Endothelial cell of umbilical vein (primary cell): ENCODE measurements around the gene CEP85L. TPM values are rescaled to one million over a fixed set of nuclear protein-coding genes. Genes with fewer than 3 reads are reported as not detected.

ENCODE experiments used
- BruUV-seq: library from RNA; stranded (reverse); fragments of 400-500 nt; replicated peaks from 2 replicates; lab custom pipeline; 2021; lab: Mats Ljungman, UMichigan
- CTCF ChIA-PET: fragments of 300-600, 350-600 bp; sonication (Branson Sonifier 250); formaldehyde crosslinking; loops from one replicate; lab custom pipeline; 2021; ENCODE audit warnings: antibody characterized with exemption, inconsistent platforms; lab: Charles Lee
- POLR2A ChIA-PET: fragments of 300-600, 350-600 bp; sonication (Branson Sonifier 250); formaldehyde crosslinking; loops from one replicate; lab custom pipeline; 2021; ENCODE audit warnings: antibody characterized with exemption, inconsistent platforms; lab: Charles Lee
- DNase-seq: peaks from one replicate; pipeline ENCODE4 v3.0.0-alpha.2; 2011; ENCODE audit warnings: low read depth, low spot score
- FAIRE-seq: peaks from 2 replicates; lab custom pipeline; 2011; peaks lifted over from hg19 to GRCh38; lab: Jason Lieb, UNC
- H2AFZ ChIP-seq: 2 replicates; pipeline ENCODE4 v1.6.0; 2012; ENCODE audit warnings: low read depth, low read length, control low read depth, inconsistent platforms
- H3K27ac ChIP-seq: 2 replicates; pipeline ENCODE4 v1.5.1; 2011; ENCODE audit warnings: low read depth, mild to moderate bottlenecking, control low read depth, low read length, moderate library complexity; ENCODE audit not compliant: insufficient read depth
- H3K27me3 ChIP-seq, 2 experiments: 2 replicates each; pipeline versions ENCODE4 v1.6.0 to v1.6.1; 2011; ENCODE audit warnings: low read length in 2 of 2, mixed read lengths in 1 of 2; ENCODE audit not compliant: control insufficient read depth in 2 of 2, insufficient read depth in 2 of 2
- H3K36me3 ChIP-seq, 2 experiments: 2 replicates in 1 of 2; 3 replicates in 1 of 2; pipeline ENCODE4 v1.5.1; 2011; ENCODE audit warnings: low read length in 2 of 2, mild to moderate bottlenecking in 1 of 2, moderate library complexity in 1 of 2; ENCODE audit not compliant: control insufficient read depth in 2 of 2, insufficient read depth in 2 of 2; ENCODE audit errors: extremely low read depth in 1 of 2
- H3K4me1 ChIP-seq: 3 replicates; pipeline ENCODE4 v1.5.1; 2011; ENCODE audit warnings: mild to moderate bottlenecking, low read length; ENCODE audit not compliant: control insufficient read depth, insufficient read depth; ENCODE audit errors: extremely low read depth
- H3K4me2 ChIP-seq: 2 replicates; pipeline ENCODE4 v1.6.1; 2011; ENCODE audit warnings: low read length, control low read depth, mixed read lengths; ENCODE audit not compliant: insufficient read depth
- H3K4me3 ChIP-seq, 3 experiments: fragments of 200-600 bp in 1 of 3; sonication (generic), shearing (Covaris generic) in 1 of 3; replicated peaks in 1 of 3; 2 replicates each; pipeline ENCODE4 v1.5.1; 2011 to 2016; ENCODE audit warnings: control low read depth in 3 of 3, low read length in 3 of 3, mild to moderate bottlenecking in 2 of 3, inconsistent platforms in 1 of 3, low read depth in 1 of 3, moderate library complexity in 1 of 3; ENCODE audit not compliant: insufficient read depth in 1 of 3
- H3K79me2 ChIP-seq: 2 replicates; pipeline ENCODE4 v1.6.0; 2012; ENCODE audit warnings: low read length, inconsistent platforms; ENCODE audit not compliant: control insufficient read depth, insufficient read depth
- H3K9ac ChIP-seq: replicated peaks from 2 replicates; pipeline ENCODE3; 2011; ENCODE audit warnings: low read length, control low read depth; ENCODE audit not compliant: insufficient read depth; ENCODE audit errors: extremely low read depth
- H3K9me1 ChIP-seq: replicated peaks from 3 replicates; pipeline ENCODE4 v1.6.0; 2011; ENCODE audit warnings: mild to moderate bottlenecking, low read length; ENCODE audit not compliant: control insufficient read depth, insufficient read depth; ENCODE audit errors: extremely low read depth
- H3K9me3 ChIP-seq: replicated peaks from 2 replicates; pipeline ENCODE4 v1.5.1; 2012; ENCODE audit warnings: low read length, inconsistent platforms; ENCODE audit not compliant: control insufficient read depth, insufficient read depth
- H4K20me1 ChIP-seq: replicated peaks from 2 replicates; pipeline ENCODE3; 2011; ENCODE audit warnings: mild to moderate bottlenecking, low read length; ENCODE audit not compliant: control insufficient read depth, insufficient read depth; ENCODE audit errors: extremely low read depth
- EZH2 ChIP-seq: IDR thresholded peaks from 2 replicates; pipeline ENCODE4 v1.6.1; 2012; ENCODE audit warnings: borderline replicate concordance, low read depth, mild to moderate bottlenecking, moderate library complexity, low read length, inconsistent platforms; ENCODE audit not compliant: severe bottlenecking
- GATA2 ChIP-seq: IDR thresholded peaks from 2 replicates; pipeline ENCODE4 v1.7.0; 2011; ENCODE audit warnings: low read depth, mild to moderate bottlenecking, moderate library complexity, mixed read lengths, low read length; ENCODE audit not compliant: insufficient read length, insufficient read depth
- dilution Hi-C: fragments of 300-500 bp; cut with MboI; formaldehyde crosslinking; loops from one replicate; pipeline ENCODE4 v1.15.0; 2019; ENCODE audit warnings: low sequenced_read_pairs; ENCODE audit not compliant: extremely low pct_ligation_motif_present
- intact Hi-C: fragments of 100-400 bp; cut with micrococcal nuclease; formaldehyde crosslinking; loops from one replicate; pipeline ENCODE4 v1.10.0; 2022
- polyA plus RNA-seq, 4 experiments: library from polyadenylated mRNA; depleted of rRNA in 3 of 4; stranded (reverse) in 3 of 4; unstranded in 1 of 4; fragments of >200 nt; gene quantifications; 2 replicates each; pipeline versions ENCODE4 v1.2.1 to v1.2.3, GENCODE V29; 2011 to 2012; ENCODE audit warnings: missing spikeins in 1 of 4
- total RNA-seq: library from RNA; stranded (reverse); gene quantifications from 2 replicates; pipeline ENCODE4 v1.2.3, GENCODE V29; 2021
- TF ChIP-seq, protein P1 (sequence below), 2 donors: IDR thresholded peaks; 1 replicate in 1 of 2; 2 replicates in 1 of 2; pipeline ENCODE4 v1.5.1; 2011; ENCODE audit warnings: low read length in 2 of 2, mild to moderate bottlenecking in 2 of 2, moderate library complexity in 2 of 2, control low read depth in 1 of 2, inconsistent platforms in 1 of 2, low read depth in 1 of 2; ENCODE audit not compliant: insufficient read depth in 1 of 2; ENCODE audit errors: extremely low read depth in 1 of 2
- TF ChIP-seq, protein P2 (sequence below): IDR thresholded peaks from 2 replicates; pipeline ENCODE4 v1.6.1; 2011; ENCODE audit not compliant: insufficient read depth, insufficient read length

The CEP85L gene
- total and polyA plus RNA-seq, 2 donors (not counting 3 experiments of a cell fraction or from before 2014, with no cell fraction given): 1.8 to 9.2 TPM

DNA sequence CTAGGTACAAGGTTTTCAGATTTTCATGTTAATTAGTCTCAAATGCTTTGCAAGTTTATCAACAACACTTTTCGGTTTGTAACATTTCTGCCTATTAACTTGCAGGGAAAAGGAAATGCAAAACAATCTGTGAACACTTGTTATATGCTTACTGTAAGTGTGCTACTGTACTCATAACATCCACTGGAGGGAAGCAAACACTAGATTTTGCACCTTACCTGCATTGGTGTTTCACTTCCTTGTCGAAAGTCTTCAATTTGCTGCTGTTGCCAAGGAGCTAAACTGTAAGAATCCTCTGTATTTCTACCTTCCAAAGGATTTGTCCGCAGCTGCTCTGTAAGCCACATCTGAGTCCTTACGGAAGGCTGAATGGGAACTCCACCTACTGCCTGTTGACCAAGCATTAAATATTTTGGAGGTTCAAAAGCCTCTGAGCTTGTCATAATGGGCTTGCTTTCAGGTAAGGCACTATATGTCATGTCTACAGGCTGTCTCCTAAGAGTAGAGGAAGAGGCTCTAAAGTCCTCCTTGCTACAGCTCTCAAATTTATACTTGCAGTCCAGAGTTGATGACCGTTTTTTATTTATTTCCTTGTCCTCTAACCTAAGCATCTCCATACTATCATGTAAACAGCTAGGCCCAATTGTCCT, 86.0 kb downstream of the CEP85L start:
- BruUV-seq: no TSS peak
- Histone ChIP-seq H3K9me3 (no peaks in the 10 kb centered on the region), H3K4me3 (no peak overlapping the region), H3K9me1 (no peaks in the 10 kb centered on the region), H3K79me2 (peaks cover 15% of the 10 kb centered on the region), H3K9ac (no peak overlapping the region), H3K4me2 (no peak overlapping the region), H3K4me1 (no peaks in the 10 kb centered on the region), H3K36me3 (no peaks in the 10 kb centered on the region), H2AFZ (no peak overlapping the region), H3K27me3 (no peaks in the 10 kb centered on the region), H4K20me1 (no peaks in the 10 kb centered on the region), H3K27ac (no peak overlapping the region)
- intact Hi-C loops (loop anchor here (5.0 kb wide), 1 partner anchor 212 kb away; no protein-coding TSS in a partner anchor), dilution Hi-C loops (no loop called here)
- ChIA-PET POLR2A (no interaction called here), CTCF (interaction anchor here (1.0 to 2.2 kb wide), 3 partner anchors 14 to 51 kb away, joined by 4 to 7 read pairs (median 4); no protein-coding TSS in a partner anchor)
- FAIRE-seq (no peak), DNase-seq (no peak)
- TF ChIP-seq GATA2: no peak
- TF ChIP-seq, protein P1, sequence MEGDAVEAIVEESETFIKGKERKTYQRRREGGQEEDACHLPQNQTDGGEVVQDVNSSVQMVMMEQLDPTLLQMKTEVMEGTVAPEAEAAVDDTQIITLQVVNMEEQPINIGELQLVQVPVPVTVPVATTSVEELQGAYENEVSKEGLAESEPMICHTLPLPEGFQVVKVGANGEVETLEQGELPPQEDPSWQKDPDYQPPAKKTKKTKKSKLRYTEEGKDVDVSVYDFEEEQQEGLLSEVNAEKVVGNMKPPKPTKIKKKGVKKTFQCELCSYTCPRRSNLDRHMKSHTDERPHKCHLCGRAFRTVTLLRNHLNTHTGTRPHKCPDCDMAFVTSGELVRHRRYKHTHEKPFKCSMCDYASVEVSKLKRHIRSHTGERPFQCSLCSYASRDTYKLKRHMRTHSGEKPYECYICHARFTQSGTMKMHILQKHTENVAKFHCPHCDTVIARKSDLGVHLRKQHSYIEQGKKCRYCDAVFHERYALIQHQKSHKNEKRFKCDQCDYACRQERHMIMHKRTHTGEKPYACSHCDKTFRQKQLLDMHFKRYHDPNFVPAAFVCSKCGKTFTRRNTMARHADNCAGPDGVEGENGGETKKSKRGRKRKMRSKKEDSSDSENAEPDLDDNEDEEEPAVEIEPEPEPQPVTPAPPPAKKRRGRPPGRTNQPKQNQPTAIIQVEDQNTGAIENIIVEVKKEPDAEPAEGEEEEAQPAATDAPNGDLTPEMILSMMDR (IDR thresholded peaks at IDR 0.05; ENCODE audit: extremely low read depth in 1 of 2, insufficient read depth in 1 of 2, low read depth in 1 of 2, low read length in 2 of 2): peak in 1 of 2 donors; percentile 21

GRCh38 chr6:118562959-118563358, 88.4 kb downstream of the CEP85L start:
- no peak for FAIRE-seq
- POLR2A ChIA-PET: no interaction called here
- dilution Hi-C loops: no loop called here
- no TSS peak for BruUV-seq
- Histone ChIP-seq H3K79me2 (peaks cover 8% of the 10 kb centered on the region), H3K36me3 (no peaks in the 10 kb centered on the region), H3K4me3 (no peak overlapping the region), H3K27ac (no peak overlapping the region), H3K4me1 (peaks cover 11% of the 10 kb centered on the region), H3K9me3 (no peaks in the 10 kb centered on the region), H3K4me2 (no peak overlapping the region), H2AFZ (no peak overlapping the region), H3K27me3 (no peaks in the 10 kb centered on the region), H4K20me1 (no peaks in the 10 kb centered on the region), H3K9me1 (no peaks in the 10 kb centered on the region), H3K9ac (no peak overlapping the region)
- intact Hi-C loops: no loop called here
- TF ChIP-seq GATA2 (no peak), EZH2 (no peak)
- TF ChIP-seq, protein P2, sequence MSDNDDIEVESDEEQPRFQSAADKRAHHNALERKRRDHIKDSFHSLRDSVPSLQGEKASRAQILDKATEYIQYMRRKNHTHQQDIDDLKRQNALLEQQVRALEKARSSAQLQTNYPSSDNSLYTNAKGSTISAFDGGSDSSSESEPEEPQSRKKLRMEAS: no peak
- CTCF ChIA-PET: interaction anchor here (0.6 kb wide), 1 partner anchor 18 kb away, joined by 3 read pairs; no protein-coding TSS in a partner anchor
- no peak for DNase-seq
